GM10847 (cell line): ENCODE results near the gene ZNF488.

Experiments
- POLR2A ChIP-seq: IDR thresholded peaks from 2 replicates; pipeline ENCODE4 v1.6.1; 2011; ENCODE audit not compliant: insufficient read length; ENCODE audit errors: extremely low read depth

The ZNF488 gene

GRCh38 chr10:47354900-47355299, 29.2 kb downstream of the ZNF488 start:
- TF ChIP-seq POLR2A, result no peak

GRCh38 chr10:47354165-47354564, 29.9 kb downstream of the ZNF488 start:
- TF ChIP-seq POLR2A, result no peak

GRCh38 chr10:47353351-47353750, 30.7 kb downstream of the ZNF488 start:
- TF ChIP-seq POLR2A, result no peak

GRCh38 chr10:47351899-47352815, 31.9 kb downstream of the ZNF488 start:
- TF ChIP-seq POLR2A, result no peak

- no peak for TF ChIP-seq POLR2A
Measured at GRCh38 chr10:47350671-47351640, 33.1 kb downstream of the ZNF488 start.

GRCh38 chr10:47349941-47350371, 34.1 kb downstream of the ZNF488 start:
- TF ChIP-seq POLR2A, result no peak

- TF ChIP-seq POLR2A, result no peak
Measured at GRCh38 chr10:47349516-47349915, 34.6 kb downstream of the ZNF488 start.

- no peak for TF ChIP-seq POLR2A
Measured at GRCh38 chr10:47348661-47349470, 35.2 kb downstream of the ZNF488 start.

- TF ChIP-seq POLR2A, result no peak
Measured at GRCh38 chr10:47348138-47348651, 35.9 kb downstream of the ZNF488 start, which contains the start of gene RBP3. Gene RBP3, plus strand, starts transcription at chr10:47348363. Its CDS starts 122 bp downstream, at chr10:47348485.

- no peak for TF ChIP-seq POLR2A
Measured at GRCh38 chr10:47347303-47347675, 36.8 kb downstream of the ZNF488 start.

GRCh38 chr10:47346581-47347302, 37.4 kb downstream of the ZNF488 start:
- no peak for TF ChIP-seq POLR2A

- no peak for TF ChIP-seq POLR2A
Measured at GRCh38 chr10:47344996-47345870, 38.9 kb downstream of the ZNF488 start.

GRCh38 chr10:47340608-47341170, 43.4 kb downstream of the ZNF488 start:
- no peak for TF ChIP-seq POLR2A
